Measurements from ENCODE around the gene KCNH4.

KCNH4 gene

DNA sequence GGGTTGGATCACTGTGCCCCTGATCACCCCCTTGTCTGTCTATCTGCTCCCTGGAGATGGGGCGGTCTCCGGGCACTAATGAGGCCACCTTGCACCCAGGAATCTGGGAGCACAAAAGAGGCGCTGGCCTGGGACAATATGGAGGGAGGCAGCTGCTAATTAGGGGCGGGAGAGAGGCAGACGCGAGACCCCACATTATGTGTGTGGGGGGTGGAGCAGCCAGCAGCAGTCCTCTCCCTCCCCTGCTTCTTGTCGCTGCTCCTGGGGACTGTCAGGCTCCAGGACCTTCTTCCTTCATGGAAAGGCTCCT is 4.6 kb upstream of the KCNH4 start:
- no peak for FAIRE-seq
- TF ChIP-seq POLR2A (IDR thresholded peaks at IDR 0.05; ENCODE audit: low read depth, low read length): no peak
- no peak for TF ChIP-seq POU2F2 (IDR thresholded peaks at IDR 0.05; ENCODE audit: low read depth, low read length)
- no peak for TF ChIP-seq TAF1 (IDR thresholded peaks at IDR 0.05; ENCODE audit: low read depth, low read length)
- TF ChIP-seq POLR2AphosphoS5 (IDR thresholded peaks at IDR 0.05; ENCODE audit: low read depth, low read length): no peak
- TF ChIP-seq PAX5 (IDR thresholded peaks at IDR 0.05; ENCODE audit: insufficient read depth, low read length, severe bottlenecking): no peak
- no peak for TF ChIP-seq SPI1 (IDR thresholded peaks at IDR 0.05; ENCODE audit: low read depth, low read length)

DNA sequence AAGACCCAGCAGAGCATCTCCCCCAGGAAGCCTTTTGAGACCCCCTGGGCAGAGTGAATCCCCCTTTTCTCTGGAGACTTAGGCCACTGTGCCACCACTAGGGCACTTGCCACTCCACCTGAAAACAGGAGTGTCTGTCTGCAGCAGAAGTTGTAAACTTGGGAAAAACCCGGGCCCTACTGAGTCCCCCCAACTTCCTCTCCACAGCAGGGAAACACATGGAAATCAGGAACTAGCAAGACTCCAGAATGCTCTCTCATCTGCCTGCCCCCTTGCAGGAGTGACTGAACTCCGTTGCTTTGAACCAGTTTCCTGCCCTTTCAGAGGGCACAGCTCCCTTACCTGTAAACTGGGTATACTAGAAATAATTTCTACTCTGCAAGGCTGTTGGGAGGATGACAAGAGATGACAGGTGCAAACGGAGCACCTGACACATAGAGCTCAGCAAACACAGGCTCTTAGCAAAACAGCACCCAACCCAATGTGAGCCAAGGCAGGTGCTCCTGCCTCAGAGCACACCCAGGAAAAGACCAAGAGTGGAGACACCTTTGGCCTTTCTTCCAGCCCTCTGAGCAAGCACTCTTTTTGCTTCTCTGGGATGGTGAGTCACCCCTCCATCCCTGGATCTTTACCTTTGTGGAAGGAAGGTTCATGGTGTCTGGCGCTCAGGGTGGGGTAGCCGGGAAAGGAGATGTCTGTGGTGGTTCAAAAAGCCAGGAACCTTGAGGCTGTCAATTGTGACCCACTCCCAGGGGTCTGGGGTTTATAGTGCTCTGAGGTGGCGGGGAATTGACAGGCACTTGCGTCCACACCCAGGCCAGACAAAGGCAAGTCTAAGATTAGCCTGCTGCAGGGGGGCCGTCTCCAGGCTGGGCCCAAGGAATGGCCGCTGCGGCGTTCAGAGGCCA is 4.0 kb upstream of the KCNH4 start, which contains the start of gene HCRT:
Gene HCRT (minus strand): TSS at position 740 of the 908 bp plus-strand sequence. CDS start 87 bp downstream, at position 653.
- no peak for DNase-seq (ENCODE audit: insufficient read length, low spot score)
- peak; percentile 45 for FAIRE-seq
- no peak for TF ChIP-seq SPI1 (IDR thresholded peaks at IDR 0.05; ENCODE audit: low read depth, low read length)
- no peak for TF ChIP-seq POLR2A (IDR thresholded peaks at IDR 0.05; ENCODE audit: low read depth, low read length)
- TF ChIP-seq TAF1 (IDR thresholded peaks at IDR 0.05; ENCODE audit: low read depth, low read length): no peak
- TF ChIP-seq POLR2AphosphoS5 (IDR thresholded peaks at IDR 0.05; ENCODE audit: low read depth, low read length): no peak
- no peak for TF ChIP-seq PAX5 (IDR thresholded peaks at IDR 0.05; ENCODE audit: insufficient read depth, low read length, severe bottlenecking)
- TF ChIP-seq POU2F2 (IDR thresholded peaks at IDR 0.05; ENCODE audit: low read depth, low read length): no peak

More for the DNA sequence above, 4.6 kb upstream of the KCNH4 start:
- DNase-seq (ENCODE audit: insufficient read length, low spot score): no peak

DNA sequence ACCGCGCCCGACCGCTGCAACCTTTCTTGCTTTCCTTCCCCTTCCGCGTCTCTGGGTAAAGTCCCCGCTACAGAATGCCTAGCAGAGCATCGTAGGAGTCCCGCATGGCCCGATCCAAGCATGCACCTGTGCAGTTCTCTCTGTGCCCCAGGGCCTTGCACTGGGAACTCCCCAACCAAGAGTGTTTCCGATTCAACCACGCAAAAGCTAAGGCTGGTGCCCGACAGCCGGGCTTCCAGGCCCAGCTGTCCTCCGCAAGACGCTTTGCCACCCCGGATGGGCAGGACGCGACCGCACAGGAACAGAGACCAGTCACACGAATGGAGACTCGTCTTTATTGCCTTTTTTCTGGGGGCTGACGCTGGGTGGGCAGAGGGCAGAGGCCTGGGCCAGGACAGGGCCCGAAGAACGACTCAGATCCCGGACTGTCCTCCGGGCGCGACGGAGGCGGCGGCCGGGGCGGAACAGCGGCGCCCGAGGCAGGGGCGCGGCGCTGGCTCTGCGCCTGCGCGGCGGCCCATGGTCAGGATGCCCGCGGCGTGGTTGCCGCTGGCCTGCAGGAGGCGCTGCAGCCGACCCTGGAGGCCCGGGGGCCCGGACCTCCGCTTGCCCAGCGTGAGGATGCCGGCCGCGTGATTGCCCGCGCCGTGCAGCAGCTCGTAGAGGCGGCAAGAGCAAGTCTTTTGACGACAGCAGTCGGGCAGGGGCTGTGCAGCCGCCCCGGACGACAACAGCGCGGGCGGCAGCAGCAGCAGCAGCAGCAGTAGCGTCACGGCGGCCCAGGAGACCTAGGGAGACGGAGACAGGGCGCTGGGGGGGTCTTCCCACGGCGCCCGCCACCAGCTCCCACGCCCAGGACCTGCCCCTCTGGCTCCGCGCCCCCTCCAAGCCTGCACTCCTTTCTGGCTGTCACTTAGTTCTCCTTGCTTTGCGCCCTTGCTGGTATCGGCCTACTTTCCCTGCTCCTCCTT is 3.1 kb upstream of the KCNH4 start:
- FAIRE-seq (peak; percentile 97), DNase-seq (ENCODE audit: insufficient read length, low spot score) (peak; percentile 95)

DNA sequence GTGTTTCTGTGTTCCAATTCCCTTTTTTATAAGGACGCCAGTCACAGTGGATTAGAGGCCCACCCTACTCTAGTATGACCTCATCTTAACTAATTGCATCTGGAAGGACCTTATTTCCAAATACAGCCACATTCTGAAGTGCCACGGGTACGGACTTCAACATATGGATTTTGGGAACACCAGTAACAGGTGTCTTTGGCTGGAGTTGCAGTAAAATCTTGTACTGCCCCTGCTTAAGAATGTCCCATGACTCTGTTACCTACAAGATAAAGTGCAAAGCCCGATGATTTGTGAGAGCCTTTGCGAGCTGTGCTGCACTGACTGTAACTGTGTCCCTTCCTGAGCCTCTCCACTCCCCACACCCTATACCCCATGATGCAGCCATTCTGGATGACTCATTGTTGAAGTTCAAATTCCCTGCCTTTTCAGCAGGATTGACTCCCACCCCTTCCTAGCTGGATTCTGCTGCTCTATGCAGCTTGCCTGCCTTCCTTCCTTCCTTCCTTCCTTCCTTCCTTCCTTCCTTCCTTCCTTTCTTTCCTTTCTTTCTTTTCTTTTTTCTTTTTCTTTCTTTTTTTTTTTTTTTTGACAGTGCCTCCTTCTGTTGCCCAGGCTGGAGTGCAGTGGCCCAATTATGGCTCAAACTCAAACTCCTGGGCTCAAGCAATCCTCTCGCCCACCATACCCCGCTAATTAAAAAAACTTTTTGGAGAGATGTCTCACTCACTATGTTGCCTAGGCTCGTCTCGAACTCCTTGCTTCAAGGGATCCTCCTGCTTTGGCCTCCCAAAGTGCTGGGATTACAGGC is 2.2 kb upstream of the KCNH4 start:
- no peak for TF ChIP-seq POLR2A (IDR thresholded peaks at IDR 0.05; ENCODE audit: low read depth, low read length)
- no peak for TF ChIP-seq TAF1 (IDR thresholded peaks at IDR 0.05; ENCODE audit: low read depth, low read length)
- TF ChIP-seq POU2F2 (IDR thresholded peaks at IDR 0.05; ENCODE audit: low read depth, low read length): no peak
- no peak for TF ChIP-seq PAX5 (IDR thresholded peaks at IDR 0.05; ENCODE audit: insufficient read depth, low read length, severe bottlenecking)
- TF ChIP-seq SPI1 (IDR thresholded peaks at IDR 0.05; ENCODE audit: low read depth, low read length): no peak
- no peak for TF ChIP-seq POLR2AphosphoS5 (IDR thresholded peaks at IDR 0.05; ENCODE audit: low read depth, low read length)
- FAIRE-seq (peak; percentile 23), DNase-seq (ENCODE audit: insufficient read length, low spot score) (no peak)

More for the DNA sequence above, 3.1 kb upstream of the KCNH4 start:
- TF ChIP-seq POLR2A (IDR thresholded peaks at IDR 0.05; ENCODE audit: low read depth, low read length) (no peak), POU2F2 (IDR thresholded peaks at IDR 0.05; ENCODE audit: low read depth, low read length) (no peak)

DNA sequence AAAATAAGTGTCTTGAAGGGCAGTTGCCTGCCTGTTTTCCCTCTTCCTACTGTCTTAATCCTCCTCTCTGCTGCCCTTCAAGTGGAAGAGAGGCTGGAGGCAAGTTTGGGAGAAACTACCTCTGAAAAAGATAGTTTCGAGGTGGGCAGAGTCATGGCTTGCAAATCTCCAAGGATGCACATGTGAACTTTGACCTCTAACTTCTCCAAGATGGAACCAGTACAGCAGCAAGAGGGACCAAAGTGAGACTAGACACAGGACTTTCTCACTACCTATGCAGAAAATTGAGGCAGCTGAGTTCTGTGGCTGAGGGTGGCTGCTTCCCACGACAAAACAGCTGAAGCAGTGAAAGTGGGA is 887 bp upstream of the KCNH4 start:
- FAIRE-seq: no peak
- no peak for TF ChIP-seq POU2F2 (IDR thresholded peaks at IDR 0.05; ENCODE audit: low read depth, low read length)
- no peak for TF ChIP-seq TAF1 (IDR thresholded peaks at IDR 0.05; ENCODE audit: low read depth, low read length)
- no peak for TF ChIP-seq POLR2AphosphoS5 (IDR thresholded peaks at IDR 0.05; ENCODE audit: low read depth, low read length)
- no peak for TF ChIP-seq POLR2A (IDR thresholded peaks at IDR 0.05; ENCODE audit: low read depth, low read length)
- no peak for TF ChIP-seq PAX5 (IDR thresholded peaks at IDR 0.05; ENCODE audit: insufficient read depth, low read length, severe bottlenecking)
- TF ChIP-seq SPI1 (IDR thresholded peaks at IDR 0.05; ENCODE audit: low read depth, low read length): no peak
- DNase-seq (ENCODE audit: insufficient read length, low spot score): no peak

DNA sequence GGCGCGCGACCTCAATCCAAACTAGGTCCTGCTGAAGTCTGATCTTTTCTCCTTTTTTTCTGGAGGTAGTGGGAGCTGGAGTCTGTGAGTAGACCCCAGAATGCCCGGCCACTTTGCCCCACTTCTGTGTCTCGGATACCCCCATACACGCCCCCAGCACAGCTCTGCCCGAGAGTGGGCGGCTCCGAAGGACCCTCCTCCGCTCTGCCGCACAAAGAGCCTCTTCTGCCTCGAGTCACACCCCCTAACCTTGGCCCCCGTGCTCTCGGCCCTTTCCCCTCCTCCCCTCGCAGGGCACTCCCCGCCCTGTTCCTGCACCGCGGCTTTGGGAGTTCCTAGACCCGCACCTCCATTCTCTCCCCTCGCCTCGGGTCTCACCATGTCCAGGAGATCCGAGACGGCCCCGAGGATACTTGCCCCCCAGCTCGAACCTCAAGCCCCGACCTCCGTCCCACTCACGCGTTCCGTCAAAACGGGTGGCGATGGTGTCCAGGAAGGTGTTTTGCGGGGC is 476 bp downstream of the KCNH4 start:
- FAIRE-seq: no peak

DNA sequence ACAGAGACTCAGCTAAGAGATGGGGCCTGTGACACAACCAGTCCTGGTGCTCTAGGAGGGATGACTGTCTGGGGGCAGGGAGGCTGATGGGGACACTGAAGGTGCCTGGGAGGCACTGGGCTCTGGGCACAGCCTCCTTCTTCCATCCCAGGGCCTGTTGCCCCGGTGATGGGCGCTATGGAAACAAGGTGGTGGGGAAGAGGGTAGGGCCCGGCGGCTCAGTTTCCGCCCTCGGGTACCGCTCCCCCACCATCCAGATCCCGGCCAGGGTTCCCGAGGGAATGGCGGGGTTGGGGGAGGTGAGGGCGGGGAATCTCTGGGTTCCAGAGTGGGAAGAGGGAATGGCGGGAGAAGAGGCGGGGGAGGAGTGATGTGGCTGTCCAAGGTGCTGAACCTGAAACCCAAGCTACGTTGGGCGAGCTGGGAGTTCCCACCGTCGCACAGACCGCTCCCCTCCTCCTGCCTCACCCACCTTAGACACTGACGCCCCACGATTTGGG is 981 bp downstream of the KCNH4 start:
- peak; percentile 38 for FAIRE-seq
- no peak for TF ChIP-seq PAX5 (IDR thresholded peaks at IDR 0.05; ENCODE audit: insufficient read depth, low read length, severe bottlenecking)
- no peak for TF ChIP-seq POU2F2 (IDR thresholded peaks at IDR 0.05; ENCODE audit: low read depth, low read length)
- TF ChIP-seq TAF1 (IDR thresholded peaks at IDR 0.05; ENCODE audit: low read depth, low read length): no peak
- no peak for TF ChIP-seq SPI1 (IDR thresholded peaks at IDR 0.05; ENCODE audit: low read depth, low read length)
- TF ChIP-seq POLR2AphosphoS5 (IDR thresholded peaks at IDR 0.05; ENCODE audit: low read depth, low read length): no peak
- no peak for TF ChIP-seq POLR2A (IDR thresholded peaks at IDR 0.05; ENCODE audit: low read depth, low read length)
- no peak for DNase-seq (ENCODE audit: insufficient read length, low spot score)

More for the DNA sequence above, 476 bp downstream of the KCNH4 start:
- TF ChIP-seq TAF1 (IDR thresholded peaks at IDR 0.05; ENCODE audit: low read depth, low read length) (no peak), SPI1 (IDR thresholded peaks at IDR 0.05; ENCODE audit: low read depth, low read length) (no peak), POLR2A (IDR thresholded peaks at IDR 0.05; ENCODE audit: low read depth, low read length) (no peak)
- no peak for DNase-seq (ENCODE audit: insufficient read length, low spot score)

DNA sequence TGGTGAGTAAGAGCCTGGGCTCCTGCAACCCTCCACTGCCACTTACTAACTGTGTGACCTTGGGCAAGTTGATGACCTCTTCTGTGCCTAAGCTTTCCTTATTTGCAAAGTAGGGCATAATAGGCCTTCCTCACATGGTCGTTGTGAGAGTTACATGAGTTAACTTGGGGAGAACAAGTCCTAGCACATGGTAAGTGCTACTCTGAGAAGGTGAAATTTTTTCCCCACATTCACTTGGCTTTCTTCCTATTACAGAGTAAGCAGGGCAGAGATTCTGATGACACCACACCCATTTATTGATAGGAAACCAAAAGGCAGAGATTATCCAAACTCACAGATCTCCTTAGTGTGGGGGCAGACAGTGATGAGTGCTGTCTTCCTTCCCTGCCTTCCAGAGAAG is 1.6 kb downstream of the KCNH4 start:
- FAIRE-seq: peak; percentile 77
- no peak for TF ChIP-seq SPI1 (IDR thresholded peaks at IDR 0.05; ENCODE audit: low read depth, low read length)
- no peak for TF ChIP-seq TAF1 (IDR thresholded peaks at IDR 0.05; ENCODE audit: low read depth, low read length)
- no peak for TF ChIP-seq POLR2AphosphoS5 (IDR thresholded peaks at IDR 0.05; ENCODE audit: low read depth, low read length)
- no peak for TF ChIP-seq PAX5 (IDR thresholded peaks at IDR 0.05; ENCODE audit: insufficient read depth, low read length, severe bottlenecking)
- no peak for TF ChIP-seq POLR2A (IDR thresholded peaks at IDR 0.05; ENCODE audit: low read depth, low read length)
- TF ChIP-seq POU2F2 (IDR thresholded peaks at IDR 0.05; ENCODE audit: low read depth, low read length): no peak

More for the DNA sequence above, 1.6 kb downstream of the KCNH4 start:
- DNase-seq (ENCODE audit: insufficient read length, low spot score): no peak

Measured in GM12891 (cell line).